ENCODE measurements around the gene MYO1E. TPM values are rescaled to one million over a fixed set of nuclear protein-coding genes. Genes with fewer than 3 reads are reported as not detected.
"Not testable (repeated sequence)": the region's sequence is repeated elsewhere in the genome, so short reads cannot be mapped to it uniquely, and the experiment has no call there.

The MYO1E gene
- 34.5 and 45.1 TPM in 2 replicates for total RNA-seq

DNA sequence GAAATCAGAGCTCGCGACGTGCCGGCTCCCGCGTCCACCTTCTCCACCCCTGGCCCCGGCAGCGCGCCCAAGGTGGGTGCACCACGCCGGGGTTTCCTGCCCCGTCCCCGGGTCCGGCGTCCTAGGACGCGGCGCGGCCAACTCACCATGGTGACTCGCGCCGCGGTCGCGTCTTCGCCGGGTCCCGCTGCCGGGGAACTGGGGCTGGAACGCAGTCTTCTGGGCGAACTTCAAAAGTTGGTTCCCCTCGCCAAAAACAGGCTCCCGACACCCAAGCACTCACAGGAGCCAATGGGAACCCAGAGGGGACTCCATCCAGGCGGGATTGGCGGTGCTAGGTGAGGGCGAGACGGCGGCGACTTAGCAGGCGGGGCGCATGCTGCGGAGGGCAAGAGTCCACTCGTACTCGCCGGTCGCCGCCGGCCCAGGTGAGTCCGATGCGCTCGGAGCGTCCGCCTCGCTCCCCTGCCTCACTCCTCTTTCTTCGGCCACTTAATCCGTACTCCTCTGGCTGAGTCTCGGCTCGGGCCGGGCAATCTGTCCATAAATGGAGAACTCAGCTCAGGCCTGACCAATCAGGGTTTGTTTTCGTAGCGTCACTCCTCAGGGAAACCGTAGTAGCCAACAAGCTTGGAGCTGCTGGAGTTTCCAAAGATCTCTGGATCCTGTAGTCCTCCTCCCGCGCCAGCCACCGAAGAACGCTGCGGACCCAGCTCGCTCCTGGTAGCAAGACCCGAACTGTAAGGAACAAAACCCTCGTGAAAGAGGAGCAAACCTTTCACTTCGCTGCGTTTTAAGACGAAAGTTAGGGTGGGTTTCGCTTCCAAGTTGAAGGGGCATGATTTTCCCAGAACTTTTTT, at the start of gene MYO1E:
MYO1E (minus strand) TSS at position 520 of the 860 bp plus-strand sequence; CDS start at position 149, 371 bp downstream.
- Mint-ChIP-seq H3K27ac (peak within 1 kb of the TSS; percentile 80), H3K4me1 (peaks cover 33% of the 10 kb centered on the region), H3K27me3 (peaks cover 37% of the 10 kb centered on the region), H3K36me3 (ENCODE audit: low read depth) (peaks cover 6% of the 10 kb centered on the region), H3K9me3 (no peaks in the 10 kb centered on the region), H3K4me3 (peak within 1 kb of the TSS; percentile 98)
- DNase-seq = peak; percentile 84
- intact Hi-C loops (cut with micrococcal nuclease) = loop anchor here (5.0 kb wide), 3 partner anchors 70 to 385 kb away; partner anchors contain the start of gene RNF111

DNA sequence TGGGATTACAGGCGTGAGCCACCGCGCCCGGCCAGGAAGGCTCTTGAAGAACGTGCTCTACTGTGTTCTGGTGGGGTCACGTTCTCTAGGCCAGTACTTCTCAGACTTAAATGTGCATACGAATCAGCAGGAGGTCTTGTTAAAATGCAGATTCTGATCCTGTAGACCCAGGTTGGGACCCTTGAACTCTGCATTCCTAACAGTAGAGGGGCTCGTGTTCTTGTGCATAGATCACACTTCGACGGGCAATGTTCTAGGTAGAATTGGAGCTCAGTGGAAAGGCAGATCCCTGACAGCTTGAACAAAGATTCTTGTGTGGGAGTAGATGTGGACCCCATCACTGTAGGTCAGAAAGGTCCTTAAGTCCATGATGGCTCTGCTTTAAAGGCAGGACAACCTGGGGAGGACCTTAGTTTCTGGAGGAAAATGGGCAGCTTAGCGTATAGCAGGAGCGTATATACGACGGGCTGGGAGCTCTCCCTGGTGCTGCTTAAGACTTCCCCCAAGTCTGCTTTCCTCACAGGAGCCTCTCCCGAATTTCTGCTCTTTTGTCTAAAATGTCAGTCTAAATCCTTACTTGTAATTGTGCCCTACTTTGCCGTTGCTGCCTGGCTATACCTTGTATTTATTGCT, 48.4 kb upstream of the MYO1E start:
- H3K27me3 Mint-ChIP-seq = peaks cover 47% of the 10 kb centered on the region
- peaks cover 12% of the 10 kb centered on the region for H3K4me1 Mint-ChIP-seq
- H3K27ac Mint-ChIP-seq = no peak overlapping the region
- intact Hi-C loops (cut with micrococcal nuclease) = no loop called here
- DNase-seq = no peak
- H3K4me3 Mint-ChIP-seq = no peak overlapping the region
- H3K9me3 Mint-ChIP-seq = peaks cover 5% of the 10 kb centered on the region
- no peaks in the 10 kb centered on the region for H3K36me3 Mint-ChIP-seq (ENCODE audit: low read depth)

DNA sequence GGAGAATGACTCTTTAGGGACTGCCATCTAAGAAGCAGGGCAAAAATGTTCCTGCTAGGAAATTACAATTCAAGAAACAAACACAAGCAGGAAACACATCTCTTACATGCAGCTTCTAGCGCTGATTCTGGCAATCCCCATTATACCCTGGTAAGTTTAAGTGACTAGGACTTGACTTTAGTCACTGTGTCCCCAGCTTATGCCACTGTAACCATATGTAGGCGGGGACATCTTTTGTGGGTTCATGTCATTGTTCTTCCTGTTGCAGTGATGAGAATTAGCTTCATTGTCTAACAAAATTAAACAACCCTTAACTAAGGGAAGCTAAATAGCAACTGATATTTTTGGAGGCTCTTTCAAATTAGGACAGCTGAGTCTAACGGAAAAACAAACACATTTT, 47.4 kb upstream of the MYO1E start:
- Mint-ChIP-seq H3K4me3 (no peak overlapping the region), H3K9me3 (peaks cover 5% of the 10 kb centered on the region), H3K27me3 (peaks cover 47% of the 10 kb centered on the region), H3K27ac (no peak overlapping the region), H3K4me1 (peaks cover 12% of the 10 kb centered on the region), H3K36me3 (ENCODE audit: low read depth) (no peaks in the 10 kb centered on the region)
- intact Hi-C loops (cut with micrococcal nuclease) = no loop called here
- peak; percentile 71 for DNase-seq

DNA sequence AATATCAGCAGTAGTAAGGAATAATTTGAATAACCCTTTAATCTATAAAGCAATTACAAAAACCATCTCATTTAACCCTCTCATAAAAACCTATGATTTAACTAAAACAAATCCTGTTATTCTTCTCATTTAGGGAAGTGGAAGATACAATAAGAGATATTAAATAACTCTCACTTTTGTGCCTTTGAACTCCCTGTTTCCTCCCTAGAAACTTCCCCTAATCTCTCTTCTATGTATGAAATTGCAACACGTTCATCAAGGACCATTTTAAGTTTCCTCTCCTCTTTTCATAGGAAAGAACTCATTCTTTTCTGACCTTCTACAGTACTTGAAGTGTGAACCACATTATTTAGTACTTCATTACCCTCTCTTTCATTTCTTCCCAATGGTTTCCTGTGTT, 46.5 kb upstream of the MYO1E start:
- Mint-ChIP-seq H3K4me1 (peaks cover 13% of the 10 kb centered on the region), H3K27ac (no peak overlapping the region), H3K27me3 (peaks cover 44% of the 10 kb centered on the region), H3K9me3 (peaks cover 1% of the 10 kb centered on the region), H3K36me3 (ENCODE audit: low read depth) (no peaks in the 10 kb centered on the region), H3K4me3 (no peak overlapping the region)
- intact Hi-C loops (cut with micrococcal nuclease) = no loop called here
- no peak for DNase-seq

DNA sequence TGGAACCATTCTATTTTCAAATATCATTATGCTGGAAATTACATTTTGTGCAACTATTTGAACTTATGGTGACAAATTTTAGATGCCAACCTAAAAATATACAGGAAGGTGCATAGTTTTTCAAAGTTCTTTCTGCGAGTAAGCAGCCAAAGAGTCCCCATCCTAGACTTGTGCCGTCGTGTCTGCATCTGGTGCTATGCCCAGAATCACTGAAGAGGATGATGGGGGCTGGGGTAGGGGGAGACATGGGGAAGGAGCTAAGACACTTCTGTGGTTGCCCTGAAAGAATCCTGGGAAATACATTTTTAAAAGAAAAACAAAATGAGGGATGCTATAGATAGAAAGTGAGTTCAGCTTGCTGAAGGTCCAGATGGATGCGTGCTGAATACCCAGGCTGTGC, 44.1 kb upstream of the MYO1E start:
- H3K9me3 Mint-ChIP-seq = no peaks in the 10 kb centered on the region
- no peak overlapping the region for H3K4me3 Mint-ChIP-seq
- H3K27me3 Mint-ChIP-seq = peaks cover 38% of the 10 kb centered on the region
- peaks cover 30% of the 10 kb centered on the region for H3K4me1 Mint-ChIP-seq
- H3K36me3 Mint-ChIP-seq (ENCODE audit: low read depth) = no peaks in the 10 kb centered on the region
- H3K27ac Mint-ChIP-seq = no peak overlapping the region
- no peak for DNase-seq
- intact Hi-C loops (cut with micrococcal nuclease) = no loop called here

DNA sequence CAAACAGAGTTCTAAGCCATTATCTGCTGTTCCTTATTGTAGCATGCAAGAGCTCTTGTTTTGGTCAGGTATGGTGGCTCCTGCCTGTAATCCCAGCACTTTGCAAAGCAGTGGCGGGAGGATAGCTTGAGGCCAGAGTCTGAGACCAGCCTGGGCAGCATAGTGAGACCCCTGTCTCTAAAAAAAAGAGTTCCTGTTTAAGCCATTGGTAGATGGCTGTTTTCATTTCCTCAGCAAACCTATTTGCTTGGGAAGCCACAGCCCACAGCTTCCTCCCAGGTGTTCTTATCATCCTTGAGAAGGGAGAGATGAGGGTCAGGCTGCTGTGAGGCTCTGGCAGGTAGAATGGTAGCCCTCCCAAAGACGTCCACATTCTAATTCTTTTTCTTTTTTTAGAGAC, 40.9 kb upstream of the MYO1E start:
- Mint-ChIP-seq H3K27ac (peak overlapping the region; percentile 8), H3K4me3 (no peak overlapping the region), H3K9me3 (no peaks in the 10 kb centered on the region), H3K27me3 (peaks cover 29% of the 10 kb centered on the region), H3K4me1 (peaks cover 35% of the 10 kb centered on the region), H3K36me3 (ENCODE audit: low read depth) (no peaks in the 10 kb centered on the region)
- intact Hi-C loops (cut with micrococcal nuclease) = no loop called here
- DNase-seq = no peak

DNA sequence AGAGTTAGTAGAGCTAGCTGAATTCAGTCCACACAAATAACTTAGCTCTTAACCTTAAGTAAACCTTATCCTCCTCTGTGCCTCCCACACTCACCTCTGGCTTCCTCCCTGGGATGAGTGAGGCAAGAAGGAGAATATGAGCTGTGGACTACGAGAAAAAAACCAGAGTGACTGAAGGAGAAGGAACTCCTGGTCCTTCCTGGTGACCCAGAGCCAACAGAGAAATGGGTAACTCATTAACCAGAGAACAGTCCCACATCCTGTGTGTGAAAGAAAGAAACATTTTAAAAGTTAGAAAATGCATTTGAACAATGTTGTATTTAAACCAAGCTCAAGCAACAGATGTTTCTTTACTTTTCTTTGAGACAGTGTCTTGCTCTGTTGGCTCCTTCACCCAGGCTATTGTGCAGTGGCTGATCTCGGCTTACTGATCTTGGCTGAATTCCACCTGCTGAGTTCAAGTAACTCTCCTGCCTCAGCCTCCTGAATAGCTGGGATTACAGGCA, 37.8 kb upstream of the MYO1E start:
- DNase-seq = no peak
- Mint-ChIP-seq H3K4me3 (no peak overlapping the region), H3K27me3 (peaks cover 14% of the 10 kb centered on the region), H3K27ac (peak overlapping the region; percentile 20), H3K9me3 (no peaks in the 10 kb centered on the region), H3K36me3 (ENCODE audit: low read depth) (no peaks in the 10 kb centered on the region), H3K4me1 (peaks cover 32% of the 10 kb centered on the region)
- intact Hi-C loops (cut with micrococcal nuclease) = no loop called here

DNA sequence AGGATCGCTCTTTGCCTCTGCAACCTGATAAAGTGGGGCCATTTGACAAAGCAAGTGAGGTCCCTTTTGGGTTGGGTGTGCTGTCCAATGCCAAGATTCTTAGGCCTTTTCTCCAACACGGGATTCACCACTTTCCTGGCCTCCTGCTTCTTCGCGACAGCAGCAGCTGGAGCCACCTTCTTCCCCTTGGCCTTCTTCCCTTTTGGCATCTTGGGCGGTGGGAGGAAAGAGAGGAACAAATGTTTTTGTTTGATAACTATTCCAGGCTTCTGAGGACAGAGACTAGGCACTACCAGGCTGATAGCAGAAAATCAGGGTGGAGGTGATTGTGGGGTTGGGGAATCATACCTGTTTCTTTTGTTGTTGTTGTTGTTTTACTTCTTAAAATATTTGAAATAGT, 35.3 kb upstream of the MYO1E start:
- no peak for DNase-seq
- intact Hi-C loops (cut with micrococcal nuclease) = no loop called here

DNA sequence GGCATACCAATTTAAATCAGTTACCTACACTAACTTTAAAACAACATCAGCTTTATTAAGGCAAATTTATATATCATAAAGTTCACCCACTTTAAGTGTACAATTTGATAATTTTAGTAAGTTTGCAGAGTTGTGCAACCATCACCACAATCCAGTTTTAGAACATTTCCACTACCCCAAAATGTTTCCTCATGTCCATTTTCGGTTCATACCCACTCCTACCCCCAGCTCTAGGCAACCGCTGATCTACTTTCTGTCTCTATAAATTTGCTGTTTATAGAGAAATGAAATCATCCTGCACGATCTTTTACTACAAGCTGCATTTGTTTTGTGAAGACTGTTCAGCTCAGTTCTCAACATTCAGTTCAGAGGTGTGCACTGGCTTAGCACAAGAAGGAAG, 33.8 kb upstream of the MYO1E start:
- Mint-ChIP-seq H3K4me3 (no peak overlapping the region), H3K4me1 (peaks cover 14% of the 10 kb centered on the region), H3K9me3 (no peaks in the 10 kb centered on the region), H3K27me3 (peaks cover 17% of the 10 kb centered on the region), H3K36me3 (ENCODE audit: low read depth) (no peaks in the 10 kb centered on the region), H3K27ac (no peak overlapping the region)
- intact Hi-C loops (cut with micrococcal nuclease) = no loop called here
- DNase-seq = no peak

More for the DNA sequence above, 35.3 kb upstream of the MYO1E start:
- Mint-ChIP-seq H3K36me3 (ENCODE audit: low read depth) (no peaks in the 10 kb centered on the region), H3K4me3 (no peak overlapping the region), H3K27me3 (peaks cover 15% of the 10 kb centered on the region), H3K9me3 (no peaks in the 10 kb centered on the region), H3K27ac (no peak overlapping the region), H3K4me1 (peaks cover 22% of the 10 kb centered on the region)

DNA sequence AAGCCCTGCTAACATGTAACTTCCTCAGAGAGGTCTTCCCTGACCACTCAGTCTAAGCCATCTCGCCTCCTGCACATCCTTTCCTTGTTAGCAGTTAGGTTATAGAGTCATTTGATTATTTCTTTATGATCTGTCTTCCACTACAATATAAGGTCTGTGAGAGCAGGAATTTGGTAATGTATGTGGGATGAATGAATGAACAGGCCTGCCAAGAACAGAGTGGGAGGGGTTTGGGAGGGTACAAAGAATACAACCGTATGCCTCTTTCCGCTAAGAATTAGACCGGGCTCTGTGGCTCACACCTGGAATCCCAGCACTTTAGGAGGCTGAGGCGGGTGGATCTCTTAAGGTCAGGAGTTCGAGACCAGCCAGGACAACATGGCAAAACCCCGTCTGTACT, 32.4 kb upstream of the MYO1E start:
- H3K36me3 Mint-ChIP-seq (ENCODE audit: low read depth) = no peaks in the 10 kb centered on the region
- no peak for DNase-seq
- intact Hi-C loops (cut with micrococcal nuclease) = no loop called here
- no peaks in the 10 kb centered on the region for H3K9me3 Mint-ChIP-seq
- no peak overlapping the region for H3K27ac Mint-ChIP-seq
- H3K4me1 Mint-ChIP-seq = peaks cover 6% of the 10 kb centered on the region
- H3K27me3 Mint-ChIP-seq = peaks cover 25% of the 10 kb centered on the region
- H3K4me3 Mint-ChIP-seq = no peak overlapping the region

DNA sequence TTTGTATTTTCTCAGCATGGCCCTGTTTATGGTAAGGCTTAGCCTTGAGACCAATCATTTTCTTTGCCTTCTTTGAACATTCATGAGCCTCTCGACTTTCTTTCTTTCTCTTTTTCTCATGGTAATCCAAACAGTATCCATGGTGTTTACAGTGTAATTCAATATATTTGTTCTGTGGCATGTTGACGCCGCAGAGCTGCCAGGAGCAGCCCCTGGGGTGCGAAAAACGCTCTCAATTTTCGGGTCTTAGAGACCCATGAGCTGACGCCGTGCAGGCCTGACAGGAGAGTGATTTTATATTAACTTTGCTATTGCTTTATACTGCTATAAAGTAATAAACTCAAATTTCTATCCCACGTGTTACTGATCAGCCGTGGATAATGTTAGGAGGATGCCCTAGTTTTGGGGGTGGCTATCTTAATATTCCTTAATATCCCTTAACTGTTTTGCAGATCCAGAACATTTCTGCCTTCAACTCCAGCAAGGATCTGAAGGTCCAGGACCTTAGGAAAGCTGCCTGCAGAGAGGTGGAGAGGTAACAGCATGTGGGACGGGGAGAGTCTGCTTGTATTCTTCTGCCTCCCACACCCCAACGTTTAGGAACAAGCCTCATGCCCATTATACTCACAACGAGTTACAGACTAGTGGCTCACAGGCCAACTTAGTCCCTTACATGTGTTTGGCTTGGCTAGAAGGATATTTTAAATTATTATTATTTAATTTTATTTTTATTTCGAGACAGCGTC, 29.3 kb upstream of the MYO1E start:
- peaks cover 5% of the 10 kb centered on the region for H3K4me1 Mint-ChIP-seq
- H3K9me3 Mint-ChIP-seq = no peaks in the 10 kb centered on the region
- no peak overlapping the region for H3K27ac Mint-ChIP-seq
- DNase-seq = no peak
- H3K4me3 Mint-ChIP-seq = no peak overlapping the region
- H3K36me3 Mint-ChIP-seq (ENCODE audit: low read depth) = no peaks in the 10 kb centered on the region
- intact Hi-C loops (cut with micrococcal nuclease) = no loop called here
- peaks cover 39% of the 10 kb centered on the region for H3K27me3 Mint-ChIP-seq

DNA sequence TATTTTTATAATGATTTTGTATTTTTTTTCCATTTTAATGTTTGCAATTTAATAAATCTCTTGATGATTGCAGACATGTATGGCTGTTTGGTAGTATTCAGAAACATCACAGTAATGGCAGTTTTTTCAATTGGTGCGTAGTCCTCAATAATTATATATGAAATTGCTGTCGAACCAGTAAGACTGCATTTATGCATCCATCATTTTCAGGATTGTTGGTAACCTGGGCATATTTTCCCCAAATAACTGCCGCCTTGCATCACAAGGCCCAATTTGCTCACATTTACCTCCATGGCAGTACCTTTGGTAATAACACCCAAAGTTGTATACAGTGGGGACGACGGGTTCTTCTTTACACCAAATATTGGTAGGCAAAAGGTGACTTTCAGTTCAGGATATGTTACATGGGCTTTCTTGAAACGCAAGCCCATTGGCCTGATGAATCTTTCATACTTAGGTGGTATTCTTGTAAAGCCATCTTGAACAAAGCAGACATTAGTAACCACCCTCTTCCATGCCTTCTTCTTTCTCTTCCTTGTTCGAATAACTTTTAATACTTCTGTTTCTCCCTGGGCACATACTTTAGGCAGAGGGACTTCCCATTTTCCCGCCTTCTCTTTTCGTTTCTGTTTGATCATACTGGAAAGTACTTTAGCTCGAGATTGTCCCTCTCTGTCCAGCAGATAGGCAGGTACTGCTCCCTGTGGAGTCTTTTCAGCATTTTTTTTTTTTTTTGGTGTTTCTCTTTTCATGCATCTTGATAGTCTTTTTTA, 28.6 kb upstream of the MYO1E start:
- H3K36me3 Mint-ChIP-seq (ENCODE audit: low read depth); H3K9me3 Mint-ChIP-seq; H3K4me1 Mint-ChIP-seq; DNase-seq; intact Hi-C loops (cut with micrococcal nuclease); H3K4me3 Mint-ChIP-seq; H3K27ac Mint-ChIP-seq: not testable (repeated sequence)
- H3K27me3 Mint-ChIP-seq = peaks cover 46% of the 10 kb centered on the region

DNA sequence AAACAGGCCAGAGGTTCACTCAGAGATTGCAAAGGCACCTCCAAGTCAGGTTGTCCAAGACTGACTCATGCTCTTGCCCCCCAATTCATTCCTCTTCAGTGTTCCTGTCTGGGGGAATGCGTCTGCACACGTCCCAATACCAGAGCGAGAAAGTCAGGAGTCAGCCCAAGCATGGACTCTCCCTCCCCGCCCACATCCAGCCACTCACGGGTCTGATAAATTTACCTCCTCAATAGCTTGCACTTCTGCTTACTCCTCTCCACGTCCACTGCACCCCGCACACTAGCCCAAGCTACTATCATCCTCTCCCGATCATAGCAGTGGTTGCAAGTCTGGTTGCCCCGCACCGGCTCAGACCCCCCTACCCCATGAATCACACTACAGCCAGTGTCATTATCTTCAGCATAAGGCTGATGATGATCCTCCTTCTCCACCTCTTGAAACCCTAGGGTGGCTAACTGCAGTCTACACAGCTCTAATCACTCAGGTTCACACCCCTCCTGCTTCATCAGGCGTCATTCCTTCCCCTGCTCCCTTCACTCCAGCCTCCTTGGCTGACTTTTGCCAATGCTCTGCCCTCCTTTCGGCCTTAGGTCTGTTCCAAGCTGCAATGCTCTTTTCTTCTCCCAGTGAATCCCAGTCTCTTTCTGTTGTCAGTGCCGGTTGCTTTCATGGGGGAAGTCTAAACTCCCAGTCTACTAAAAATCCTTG, 27.6 kb upstream of the MYO1E start:
- no peak overlapping the region for H3K4me3 Mint-ChIP-seq
- intact Hi-C loops (cut with micrococcal nuclease) = no loop called here
- peaks cover 5% of the 10 kb centered on the region for H3K4me1 Mint-ChIP-seq
- no peaks in the 10 kb centered on the region for H3K36me3 Mint-ChIP-seq (ENCODE audit: low read depth)
- peaks cover 48% of the 10 kb centered on the region for H3K27me3 Mint-ChIP-seq
- H3K27ac Mint-ChIP-seq = no peak overlapping the region
- H3K9me3 Mint-ChIP-seq = no peaks in the 10 kb centered on the region
- no peak for DNase-seq
